HCT116 (cell line): ENCODE results near the gene TGM6. TPM values are rescaled to one million over a fixed set of nuclear protein-coding genes. Genes with fewer than 3 reads are reported as not detected.

Source experiments
- ATAC-seq: fragments of 200-7000 bp; cut with Tn5 transposase; 2 replicates; pipeline ENCODE4 v1.9.1; 2020; ENCODE audit warnings: mild to moderate bottlenecking, moderate library complexity
- BruUV-seq: library from RNA; stranded (reverse); fragments of 400-500 nt; replicated peaks from 2 replicates; lab custom pipeline; 2021; lab: Mats Ljungman, UMichigan
- CTCF ChIA-PET: fragments of 300-600 bp; sonication (Branson Sonifier 250); formaldehyde crosslinking; loops from one replicate; lab custom pipeline; 2021; ENCODE audit warnings: antibody characterized with exemption; lab: Charles Lee
- POLR2A ChIA-PET: fragments of 300-600, 350-600 bp; sonication (Branson Sonifier 250); formaldehyde crosslinking; loops from one replicate; lab custom pipeline; 2021; ENCODE audit warnings: antibody characterized with exemption; lab: Charles Lee
- RAD21 ChIA-PET, 2 experiments: fragments of 300-600 bp; sonication (Branson Sonifier 250); formaldehyde crosslinking; loops; one replicate each; lab custom pipeline; 2023; ENCODE audit warnings: low total read pairs in 2 of 2; ENCODE audit not compliant: uncharacterized antibody in 2 of 2, unreplicated experiment in 2 of 2, low non-redundant PET in 1 of 2; lab: Charles Lee
- DNase-seq: peaks from one replicate; pipeline ENCODE4 v3.0.0-alpha.2; 2010; ENCODE audit warnings: low read depth, low spot score
- H2AFZ ChIP-seq: fragments of 200-600 bp; shearing (Covaris generic), sonication (generic); 2 replicates; pipeline ENCODE4 v1.6.1; 2017; ENCODE audit warnings: low read depth, mixed run types, mixed read lengths, antibody characterized with exemption, low read length; ENCODE audit not compliant: poor library complexity, severe bottlenecking
- H3K27ac ChIP-seq: 2 replicates; pipeline ENCODE4 v1.5.1; 2012; ENCODE audit warnings: low read depth, low read length
- H3K27me3 ChIP-seq: fragments of 200-600 bp; sonication (generic); 2 replicates; pipeline ENCODE4 v1.6.1; 2016; ENCODE audit warnings: mixed run types, low read length, mixed read lengths; ENCODE audit not compliant: insufficient read depth
- H3K36me3 ChIP-seq, 2 experiments: fragments of 200-500 bp in 1 of 2; fragments of 200-600 bp in 1 of 2; sonication (Bioruptor generic) in 1 of 2; sonication (generic) in 1 of 2; 2 replicates each; pipeline versions ENCODE4 v1.5.1 to v1.6.1; 2014 to 2016; ENCODE audit warnings: low read length in 2 of 2, inconsistent platforms in 1 of 2, mixed read lengths in 1 of 2, mixed run types in 1 of 2; ENCODE audit not compliant: insufficient read depth in 2 of 2, control insufficient read depth in 1 of 2
- H3K4me1 ChIP-seq, 2 experiments: fragments of 200-600 bp in 1 of 2; sonication (generic) in 1 of 2; 2 replicates each; pipeline versions ENCODE4 v1.5.1 to v1.6.1; 2012 to 2017; ENCODE audit warnings: low read length in 2 of 2, inconsistent platforms in 1 of 2, mild to moderate bottlenecking in 1 of 2, mixed read lengths in 1 of 2, mixed run types in 1 of 2, moderate library complexity in 1 of 2; ENCODE audit not compliant: insufficient read depth in 2 of 2, control insufficient read depth in 1 of 2
- H3K4me2 ChIP-seq: fragments of 200-600 bp; sonication (generic); 2 replicates; pipeline ENCODE4 v1.6.1; 2017; ENCODE audit warnings: mixed run types, low read length, mixed read lengths
- H3K4me3 ChIP-seq, 2 experiments: fragments of 200-600 bp in 1 of 2; sonication (generic) in 1 of 2; replicated peaks in 1 of 2; 2 replicates each; pipeline ENCODE4 v1.5.1; 2011 to 2016; ENCODE audit warnings: low read length in 2 of 2, control low read depth in 1 of 2, low read depth in 1 of 2, mild to moderate bottlenecking in 1 of 2, mixed read lengths in 1 of 2, mixed run types in 1 of 2
- H3K79me2 ChIP-seq: fragments of 200-600 bp; sonication (generic); 2 replicates; pipeline ENCODE4 v1.6.1; 2017; ENCODE audit warnings: mild to moderate bottlenecking, mixed run types, low read length, moderate library complexity, mixed read lengths; ENCODE audit not compliant: insufficient read depth
- H3K9ac ChIP-seq: fragments of 200-600 bp; sonication (generic); 2 replicates; pipeline ENCODE4 v1.6.1; 2016; ENCODE audit warnings: low read length, mixed read lengths
- H3K9me2 ChIP-seq: fragments of 200-600 bp; sonication (generic), shearing (Covaris generic); 2 replicates; pipeline ENCODE4 v1.6.1; 2017; ENCODE audit warnings: mixed run types, mild to moderate bottlenecking, moderate library complexity; ENCODE audit not compliant: insufficient read depth
- H3K9me3 ChIP-seq, 2 experiments: fragments of 200-500 bp in 1 of 2; fragments of 200-600 bp in 1 of 2; sonication (Bioruptor generic) in 1 of 2; sonication (generic) in 1 of 2; 2 replicates each; pipeline ENCODE4 v1.6.1; 2014 to 2017; ENCODE audit warnings: low read length in 2 of 2, mixed read lengths in 2 of 2, inconsistent platforms in 1 of 2, low read depth in 1 of 2, mild to moderate bottlenecking in 1 of 2, mixed run types in 1 of 2, moderate library complexity in 1 of 2; ENCODE audit not compliant: control insufficient read depth in 1 of 2, insufficient read depth in 1 of 2
- H4K20me1 ChIP-seq: fragments of 200-600 bp; sonication (generic), shearing (Covaris generic); 2 replicates; pipeline ENCODE4 v1.6.1; 2017; ENCODE audit warnings: mixed run types, mild to moderate bottlenecking, moderate library complexity; ENCODE audit not compliant: insufficient read depth
- CBX3 ChIP-seq: IDR thresholded peaks from 2 replicates; pipeline ENCODE4 v1.6.1; 2012; ENCODE audit warnings: low read depth
- EGR1 ChIP-seq: IDR thresholded peaks from 2 replicates; pipeline ENCODE4 v1.6.1; 2012; ENCODE audit warnings: low read depth
- ELF1 ChIP-seq: IDR thresholded peaks from 2 replicates; pipeline ENCODE4 v1.6.1; 2012; ENCODE audit warnings: low read depth, borderline replicate concordance
- EZH2 ChIP-seq: fragments of 200-600 bp; sonication (generic); IDR thresholded peaks from 2 replicates; pipeline ENCODE4 v1.6.1; 2017; ENCODE audit warnings: antibody characterized with exemption, mixed run types
- EZH2phosphoT487 ChIP-seq: fragments of 200-600 bp; IDR thresholded peaks from 2 replicates; pipeline ENCODE4 v1.6.1; 2018; ENCODE audit warnings: antibody characterized with exemption, borderline replicate concordance
- FOSL1 ChIP-seq: IDR thresholded peaks from 2 replicates; pipeline ENCODE4 v1.6.1; 2012; ENCODE audit warnings: low read depth
- JUND ChIP-seq: IDR thresholded peaks from 2 replicates; pipeline ENCODE4 v1.6.1; 2012
- POLR2A ChIP-seq: IDR thresholded peaks from 2 replicates; pipeline ENCODE4 v1.7.0; 2011; ENCODE audit warnings: borderline replicate concordance; ENCODE audit not compliant: insufficient read depth, insufficient read length; ENCODE audit errors: extremely low read depth
- POLR2AphosphoS5 ChIP-seq: IDR thresholded peaks from 2 replicates; pipeline ENCODE4 v1.6.1; 2011; ENCODE audit warnings: mild to moderate bottlenecking, low read depth, low read length, moderate library complexity
- RAD21 ChIP-seq: IDR thresholded peaks from 2 replicates; pipeline ENCODE4 v1.6.1; 2012; ENCODE audit warnings: low read depth, mild to moderate bottlenecking
- SP1 ChIP-seq: IDR thresholded peaks from 2 replicates; pipeline ENCODE4 v1.6.1; 2012; ENCODE audit warnings: low read depth
- SRF ChIP-seq: IDR thresholded peaks from 2 replicates; pipeline ENCODE4 v1.6.1; 2012; ENCODE audit warnings: low read depth
- TCF7L2 ChIP-seq: IDR thresholded peaks from 2 replicates; pipeline ENCODE4 v1.7.0; 2011; ENCODE audit warnings: borderline replicate concordance, inconsistent platforms; ENCODE audit not compliant: insufficient read depth, insufficient read length; ENCODE audit errors: extremely low read depth
- YY1 ChIP-seq: IDR thresholded peaks from 2 replicates; pipeline ENCODE4 v1.6.1; 2011; ENCODE audit warnings: low read length, low read depth, moderate library complexity, mild to moderate bottlenecking; ENCODE audit not compliant: insufficient replicate concordance; ENCODE audit errors: extremely low read depth
- ZFX ChIP-seq: fragments of 450-650 bp; IDR thresholded peaks from 2 replicates; pipeline ENCODE4 v1.6.1; 2017
- ZNF274 ChIP-seq: fragments of 200-500 bp; sonication (Bioruptor generic); IDR thresholded peaks from 2 replicates; pipeline ENCODE4 v1.6.1; 2014; ENCODE audit warnings: mild to moderate bottlenecking, low read depth, low read length, inconsistent platforms
- intact Hi-C: fragments of 100-400 bp; cut with micrococcal nuclease; formaldehyde crosslinking; loops from 2 replicates; pipeline ENCODE4 v1.10.0; 2022
- total RNA-seq: library from RNA; stranded (reverse); gene quantifications from one replicate; pipeline ENCODE4 v1.2.1, GENCODE V29; 2021; ENCODE audit not compliant: unreplicated experiment
- TF ChIP-seq, protein P1 (sequence below): IDR thresholded peaks from 2 replicates; pipeline ENCODE4 v1.6.1; 2012; ENCODE audit warnings: low read depth
- TF ChIP-seq, protein P2 (sequence below): IDR thresholded peaks from 2 replicates; pipeline ENCODE4 v1.6.1; 2011; ENCODE audit warnings: mild to moderate bottlenecking, low read length, moderate library complexity; ENCODE audit not compliant: insufficient replicate concordance; ENCODE audit errors: extremely low read depth

Gene TGM6
- total RNA-seq, 1 experiment from 2014 or later: not detected

DNA sequence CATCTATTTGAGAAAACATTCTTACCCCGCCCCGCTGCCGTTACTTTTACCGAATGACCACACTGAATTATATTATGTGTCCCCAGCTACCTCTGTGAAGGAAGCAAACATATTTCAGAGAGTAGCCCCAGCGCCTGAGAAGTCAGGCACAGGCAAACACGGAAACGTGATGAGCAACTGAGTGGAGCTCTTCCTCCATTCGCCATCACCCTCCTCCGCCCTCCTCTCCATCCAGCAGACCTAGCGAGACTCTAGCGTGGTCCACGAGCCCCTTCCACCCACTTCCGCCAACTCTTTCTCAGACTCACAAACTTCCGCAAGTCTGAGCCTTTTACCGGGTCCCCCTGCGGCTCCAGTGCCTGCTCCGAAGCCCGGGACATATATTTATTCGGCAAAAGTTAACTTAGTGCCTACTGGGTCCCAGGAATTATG is 89.3 kb downstream of the TGM6 start (continued):
- TF ChIP-seq, protein P1, sequence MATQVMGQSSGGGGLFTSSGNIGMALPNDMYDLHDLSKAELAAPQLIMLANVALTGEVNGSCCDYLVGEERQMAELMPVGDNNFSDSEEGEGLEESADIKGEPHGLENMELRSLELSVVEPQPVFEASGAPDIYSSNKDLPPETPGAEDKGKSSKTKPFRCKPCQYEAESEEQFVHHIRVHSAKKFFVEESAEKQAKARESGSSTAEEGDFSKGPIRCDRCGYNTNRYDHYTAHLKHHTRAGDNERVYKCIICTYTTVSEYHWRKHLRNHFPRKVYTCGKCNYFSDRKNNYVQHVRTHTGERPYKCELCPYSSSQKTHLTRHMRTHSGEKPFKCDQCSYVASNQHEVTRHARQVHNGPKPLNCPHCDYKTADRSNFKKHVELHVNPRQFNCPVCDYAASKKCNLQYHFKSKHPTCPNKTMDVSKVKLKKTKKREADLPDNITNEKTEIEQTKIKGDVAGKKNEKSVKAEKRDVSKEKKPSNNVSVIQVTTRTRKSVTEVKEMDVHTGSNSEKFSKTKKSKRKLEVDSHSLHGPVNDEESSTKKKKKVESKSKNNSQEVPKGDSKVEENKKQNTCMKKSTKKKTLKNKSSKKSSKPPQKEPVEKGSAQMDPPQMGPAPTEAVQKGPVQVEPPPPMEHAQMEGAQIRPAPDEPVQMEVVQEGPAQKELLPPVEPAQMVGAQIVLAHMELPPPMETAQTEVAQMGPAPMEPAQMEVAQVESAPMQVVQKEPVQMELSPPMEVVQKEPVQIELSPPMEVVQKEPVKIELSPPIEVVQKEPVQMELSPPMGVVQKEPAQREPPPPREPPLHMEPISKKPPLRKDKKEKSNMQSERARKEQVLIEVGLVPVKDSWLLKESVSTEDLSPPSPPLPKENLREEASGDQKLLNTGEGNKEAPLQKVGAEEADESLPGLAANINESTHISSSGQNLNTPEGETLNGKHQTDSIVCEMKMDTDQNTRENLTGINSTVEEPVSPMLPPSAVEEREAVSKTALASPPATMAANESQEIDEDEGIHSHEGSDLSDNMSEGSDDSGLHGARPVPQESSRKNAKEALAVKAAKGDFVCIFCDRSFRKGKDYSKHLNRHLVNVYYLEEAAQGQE: no peak
- TF ChIP-seq ZNF274 (no peak), ELF1 (no peak), TCF7L2 (no peak)

- peak within 1 kb of the TSS; percentile 86 for H3K4me2 ChIP-seq
- TSS peak; percentile 64 for BruUV-seq
- peaks cover 50% of the 10 kb centered on the region for H3K79me2 ChIP-seq
- H3K9me3 ChIP-seq: no peaks in the 10 kb centered on the region
- H2AFZ ChIP-seq: no peak within 1 kb of the TSS
- H3K9ac ChIP-seq: peak within 1 kb of the TSS; percentile 100
- DNase-seq: peak; percentile 99
- H3K36me3 ChIP-seq: peaks cover 28 to 40% of the 10 kb centered on the region in 2 experiments
- peak within 1 kb of the TSS; percentile 94 for H3K27ac ChIP-seq
- ATAC-seq: peak; percentile 99
- intact Hi-C loops: loop anchor here (1.0 kb wide), 1 partner anchor 176 kb away; no protein-coding TSS in a partner anchor
- CTCF ChIA-PET: interaction anchor here (1.0 to 1.9 kb wide), 3 partner anchors 51 to 181 kb away, joined by 3 to 6 read pairs (median 6); partner anchors contain the start of gene NOP56
- peaks cover 35% of the 10 kb centered on the region; the same call in 1 of the 2 replicates for H4K20me1 ChIP-seq
- no peaks in the 10 kb centered on the region for H3K27me3 ChIP-seq
- H3K4me1 ChIP-seq: peaks cover 7 to 19% of the 10 kb centered on the region in 2 experiments; a peak in 3 of 4 replicates
- RAD21 ChIA-PET: interaction anchor here in 1 of 2 experiments (1.0 kb wide), 1 partner anchor 53 kb away, joined by 3 read pairs; no protein-coding TSS in a partner anchor
- POLR2A ChIA-PET: interaction anchor here (0.7 to 1.6 kb wide), 19 partner anchors 8 to 377 kb away, joined by 3 to 11 read pairs (median 3); partner anchors contain the start of gene NOP56
- peak within 1 kb of the TSS; percentile 64 to 98 for H3K4me3 ChIP-seq
- H3K9me2 ChIP-seq: no peaks in the 10 kb centered on the region
- peak; percentile 99 for TF ChIP-seq POLR2AphosphoS5
- peak; percentile 98 for TF ChIP-seq POLR2A
- no peak; the same call in 1 of the 2 replicates for TF ChIP-seq JUND
- TF ChIP-seq RAD21: no peak
- no peak for TF ChIP-seq EZH2phosphoT487
- TF ChIP-seq ZFX: peak; percentile 100
- TF ChIP-seq YY1: peak; percentile 83
- TF ChIP-seq TCF7L2: peak; percentile 33
- TF ChIP-seq CBX3: peak; percentile 92
- TF ChIP-seq EZH2: no peak
- TF ChIP-seq SP1: peak; percentile 79
- no peak for TF ChIP-seq EGR1
- no peak for TF ChIP-seq FOSL1
- peak; percentile 89 for TF ChIP-seq SRF
- TF ChIP-seq, protein P2, sequence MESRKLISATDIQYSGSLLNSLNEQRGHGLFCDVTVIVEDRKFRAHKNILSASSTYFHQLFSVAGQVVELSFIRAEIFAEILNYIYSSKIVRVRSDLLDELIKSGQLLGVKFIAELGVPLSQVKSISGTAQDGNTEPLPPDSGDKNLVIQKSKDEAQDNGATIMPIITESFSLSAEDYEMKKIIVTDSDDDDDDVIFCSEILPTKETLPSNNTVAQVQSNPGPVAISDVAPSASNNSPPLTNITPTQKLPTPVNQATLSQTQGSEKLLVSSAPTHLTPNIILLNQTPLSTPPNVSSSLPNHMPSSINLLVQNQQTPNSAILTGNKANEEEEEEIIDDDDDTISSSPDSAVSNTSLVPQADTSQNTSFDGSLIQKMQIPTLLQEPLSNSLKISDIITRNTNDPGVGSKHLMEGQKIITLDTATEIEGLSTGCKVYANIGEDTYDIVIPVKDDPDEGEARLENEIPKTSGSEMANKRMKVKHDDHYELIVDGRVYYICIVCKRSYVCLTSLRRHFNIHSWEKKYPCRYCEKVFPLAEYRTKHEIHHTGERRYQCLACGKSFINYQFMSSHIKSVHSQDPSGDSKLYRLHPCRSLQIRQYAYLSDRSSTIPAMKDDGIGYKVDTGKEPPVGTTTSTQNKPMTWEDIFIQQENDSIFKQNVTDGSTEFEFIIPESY: peak; percentile 62
These were observed 89.9 kb downstream of the TGM6 start, which contains the start of gene SNRPB for GRCh38 chr20:2470423-2471193. SNRPB (minus strand) TSS chr20:2470789; CDS start chr20:2470690, 99 bp downstream.
